Lower leg skin (tissue), 4 donors: ENCODE measurements around the gene CCL17. TPM values are rescaled to one million over a fixed set of nuclear protein-coding genes. Genes with fewer than 3 reads are reported as not detected.

Source experiments
- DNase-seq, 2 donors: peaks; one replicate each; pipeline ENCODE4 v3.0.0-alpha.2; 2019; ENCODE audit warnings: low spot score in 2 of 2
- H3K4me3 ChIP-seq: fragments of 200-600 bp; sonication (generic); 2 replicates; pipeline ENCODE4 v1.5.1; 2017; ENCODE audit warnings: mild to moderate bottlenecking, low read depth; ENCODE audit not compliant: poor library complexity, severe bottlenecking
- CTCF ChIP-seq, 3 donors: fragments of 450-650 bp; IDR thresholded peaks; one replicate each; pipeline ENCODE4 v1.5.1; 2016; ENCODE audit warnings: antibody characterized with exemption in 3 of 3, mild to moderate bottlenecking in 3 of 3, moderate library complexity in 2 of 3
- POLR2A ChIP-seq, 2 donors: fragments of 450-650 bp; IDR thresholded peaks; one replicate each; pipeline ENCODE4 v1.6.1; 2016 to 2017; ENCODE audit warnings: antibody characterized with exemption in 2 of 2, mild to moderate bottlenecking in 1 of 2, moderate library complexity in 1 of 2
- WGBS, 2 donors: methylation state at CpG; one replicate each; pipeline ENCODE4 v1.1.5; 2018; 5-methylcytosine and 5-hydroxymethylcytosine counted together
- intact Hi-C: fragments of 100-400 bp; cut with DNase I; formaldehyde crosslinking; loops from one replicate; pipeline ENCODE4 v1.15.0; 2023; ENCODE audit warnings: low total_unique reads
- total RNA-seq, 4 donors: library from RNA; depleted of rRNA; stranded (reverse); fragments of >200 nt; gene quantifications; one replicate each; pipeline ENCODE4 v1.1.0, GENCODE V29; 2016

CCL17 gene
- total RNA-seq, 4 donors from 2014 or later = 1.1 TPM; not detected in 3

DNA sequence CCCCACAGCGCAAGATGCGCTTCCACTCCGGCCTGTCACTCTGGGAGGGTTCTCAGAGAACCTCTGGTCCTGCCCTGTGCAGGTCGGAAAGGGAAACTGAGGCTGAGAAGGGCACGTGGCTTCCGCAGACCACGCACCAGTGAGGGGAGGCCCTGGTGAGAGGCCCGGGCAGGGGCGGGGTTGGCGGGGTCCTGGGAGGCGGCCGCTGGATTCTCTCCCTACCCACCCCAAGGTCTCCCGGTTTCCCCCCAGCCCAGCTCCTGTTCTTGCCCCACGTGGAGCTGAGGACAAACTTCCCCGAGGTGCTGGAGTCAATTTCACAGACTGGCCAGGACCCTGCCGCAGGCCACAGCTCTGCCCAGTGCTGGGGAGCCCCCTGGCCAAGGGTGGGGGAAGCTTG, 11.5 kb downstream of the CCL17 start:
- intact Hi-C loops = loop anchor here (2.0 to 5.0 kb wide), 2 partner anchors 106 to 115 kb away; no protein-coding TSS in a partner anchor
- DNase-seq = no peak
- H3K4me3 ChIP-seq = no peak overlapping the region
- WGBS, 2 donors = 83 to 94% methylated on average over 12 to 16 of the region's 16 CpGs
- TF ChIP-seq POLR2A (IDR thresholded peaks at IDR 0.05) = no peak

DNA sequence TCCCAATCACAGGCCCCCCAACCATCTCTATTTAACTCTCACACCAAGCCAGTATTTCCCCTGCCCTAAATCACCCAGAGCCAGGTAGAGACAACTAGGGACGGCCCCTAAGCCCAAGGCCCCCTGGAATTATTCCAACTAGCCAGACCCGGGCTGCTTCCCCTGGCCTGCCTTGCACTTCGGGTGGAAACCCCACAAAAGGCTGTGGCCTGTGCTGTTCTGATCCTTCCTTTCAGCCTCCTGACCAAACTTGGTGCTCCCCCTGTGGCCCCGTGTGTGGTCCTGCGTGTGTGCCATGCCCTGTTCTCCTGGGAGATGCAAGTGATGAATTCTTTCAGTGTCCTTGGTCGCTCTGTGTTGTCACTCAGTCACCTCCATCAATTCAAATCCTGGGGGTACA, 14.9 kb downstream of the CCL17 start:
- 66 to 76% methylated on average over 6 of the region's 6 CpGs for WGBS, 2 donors
- no peak for TF ChIP-seq CTCF (IDR thresholded peaks at IDR 0.05)
- TF ChIP-seq POLR2A (IDR thresholded peaks at IDR 0.05) = no peak
- H3K4me3 ChIP-seq = no peak overlapping the region
- intact Hi-C loops = loop anchor here (5.0 kb wide), 1 partner anchor 103 kb away; no protein-coding TSS in a partner anchor
- DNase-seq = peak in 1 of 2 donors; percentile 69

DNA sequence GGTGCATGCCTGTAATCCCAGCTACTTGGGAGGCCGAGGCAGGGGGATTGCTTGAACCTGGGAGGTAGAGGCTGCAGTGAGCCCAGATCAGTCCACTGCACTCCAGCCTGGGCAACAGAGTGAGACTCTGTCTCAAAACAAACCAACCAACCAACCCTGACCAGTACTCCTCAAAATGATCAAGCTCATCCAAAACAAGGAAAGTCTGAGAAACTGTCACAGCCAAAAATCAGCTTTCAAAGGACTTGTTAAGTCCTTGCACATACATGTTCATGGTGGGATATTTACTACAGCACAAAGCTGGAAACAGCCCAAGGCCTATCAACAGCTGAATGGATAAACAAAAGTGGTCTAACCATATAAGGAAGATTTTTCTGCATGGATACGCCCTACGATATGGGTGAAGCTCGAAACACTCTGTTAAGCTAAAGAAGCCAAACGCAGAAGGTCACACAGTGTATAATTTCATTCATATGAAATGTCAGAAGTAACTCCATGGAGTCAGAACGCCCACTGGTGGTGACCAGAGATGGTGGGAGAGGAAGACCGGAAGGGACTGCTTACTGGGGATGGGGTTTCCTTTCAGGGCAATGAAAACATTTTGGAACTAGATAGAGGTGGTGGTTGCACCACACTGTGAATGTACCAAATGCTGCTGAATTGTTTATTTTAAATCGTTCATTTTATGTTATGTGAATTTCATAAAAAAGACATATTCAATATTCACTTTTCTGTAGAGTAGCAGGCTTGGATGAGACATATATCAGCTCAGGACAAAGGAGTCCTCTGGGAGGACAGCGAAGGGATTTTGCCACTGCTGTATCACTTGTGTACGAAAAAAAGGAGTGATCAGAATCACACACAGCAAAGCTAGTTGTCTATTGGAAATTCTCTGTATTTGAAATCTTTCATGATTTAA, 17.7 kb downstream of the CCL17 start:
- TF ChIP-seq POLR2A (IDR thresholded peaks at IDR 0.05) (no peak), CTCF (IDR thresholded peaks at IDR 0.05) (no peak)
- intact Hi-C loops = loop anchor here (10.0 kb wide), 1 partner anchor 337 kb away; no protein-coding TSS in a partner anchor
- H3K4me3 ChIP-seq = no peak overlapping the region
- WGBS, 2 donors = 28 to 31% methylated on average over 10 of the region's 10 CpGs
- peak in 1 of 2 donors; percentile 39 for DNase-seq

- TF ChIP-seq CTCF (IDR thresholded peaks at IDR 0.05) (no peak), POLR2A (IDR thresholded peaks at IDR 0.05) (no peak)
- H3K4me3 ChIP-seq = no peak overlapping the region
- DNase-seq = no peak
- 78 to 80% methylated on average over 2 of the region's 2 CpGs for WGBS, 2 donors
- intact Hi-C loops = loop anchor here (10.0 kb wide), 1 partner anchor 338 kb away; no protein-coding TSS in a partner anchor
Observed at GRCh38 chr16:57423152-57423551, 18.6 kb downstream of the CCL17 start.

GRCh38 chr16:57424583-57424982, 20.0 kb downstream of the CCL17 start:
- DNase-seq = no peak
- 72 to 80% methylated on average over 3 of the region's 3 CpGs for WGBS, 2 donors
- TF ChIP-seq CTCF (IDR thresholded peaks at IDR 0.05) (no peak), POLR2A (IDR thresholded peaks at IDR 0.05) (no peak)
- intact Hi-C loops = loop anchor here (10.0 kb wide), 1 partner anchor 340 kb away; no protein-coding TSS in a partner anchor
- no peak overlapping the region for H3K4me3 ChIP-seq

- intact Hi-C loops = loop anchor here (10.0 kb wide), 1 partner anchor 342 kb away; no protein-coding TSS in a partner anchor
- DNase-seq = no peak
- TF ChIP-seq CTCF (IDR thresholded peaks at IDR 0.05) (no peak), POLR2A (IDR thresholded peaks at IDR 0.05) (no peak)
- H3K4me3 ChIP-seq = no peak overlapping the region
- WGBS, 2 donors = 84 to 92% methylated on average over 7 of the region's 7 CpGs
Observed at GRCh38 chr16:57426356-57426755, 21.8 kb downstream of the CCL17 start.
